ENCODE results near the gene ENDOU. TPM values are rescaled to one million over a fixed set of nuclear protein-coding genes. Genes with fewer than 3 reads are reported as not detected.
"Not testable (repeated sequence)": the region's sequence is repeated elsewhere in the genome, so short reads cannot be mapped to it uniquely, and the experiment has no call there.

ENDOU gene
- total RNA-seq, 6 experiments from 2014 or later: 0.11 TPM; not detected in 5

GRCh38 chr12:47672068-47672467 is 53.2 kb downstream of the ENDOU start:
- H3K9me3 Mint-ChIP-seq: no peaks in the 10 kb centered on the region
- TF ChIP-seq CTCF (IDR thresholded peaks at IDR 0.05): no peak
- DNase-seq: no peak
- H3K4me3 Mint-ChIP-seq: no peak overlapping the region
- no peaks in the 10 kb centered on the region for H3K4me1 Mint-ChIP-seq (ENCODE audit: low read depth)
- H3K27ac Mint-ChIP-seq: no peak overlapping the region; the same call in 1 of the 2 replicates
- peaks cover 37% of the 10 kb centered on the region for H3K36me3 Mint-ChIP-seq (ENCODE audit: low read depth)
- H3K27me3 Mint-ChIP-seq (ENCODE audit: insufficient read depth): no peaks in the 10 kb centered on the region

GRCh38 chr12:47667935-47668334 is 57.4 kb downstream of the ENDOU start:
- not testable (repeated sequence) for DNase-seq; H3K9me3 Mint-ChIP-seq; H3K4me1 Mint-ChIP-seq (ENCODE audit: low read depth); H3K27me3 Mint-ChIP-seq (ENCODE audit: insufficient read depth); H3K4me3 Mint-ChIP-seq; H3K27ac Mint-ChIP-seq
- H3K36me3 Mint-ChIP-seq (ENCODE audit: low read depth): peaks cover 20% of the 10 kb centered on the region

Other genes starting within 250 kb of the ENDOU start
- 10 to 100 TPM; 26.3 to 43.4 (median 39.0) TPM for gene RPAP3, start 19.5 kb downstream of the ENDOU start, total RNA-seq (2021; fragmentation: NEBNext Ultra II Directional; extraction: Animal tissue kit (Norgen Biotek cat#: 25700))
- gene RAPGEF3, start 33.4 kb upstream of the ENDOU start, total RNA-seq (2021; fragmentation: NEBNext Ultra II Directional; extraction: Animal tissue kit (Norgen Biotek cat#: 25700)): 1 to 10 TPM; 2.0 to 4.1 (median 3.1) TPM
- gene SLC48A1, start 47.7 kb upstream of the ENDOU start, total RNA-seq (2021; fragmentation: NEBNext Ultra II Directional; extraction: Animal tissue kit (Norgen Biotek cat#: 25700)): 10 to 100 TPM; 18.8 to 24.5 (median 21.0) TPM
- gene HDAC7, start 94.4 kb upstream of the ENDOU start, total RNA-seq (2021; fragmentation: NEBNext Ultra II Directional; extraction: Animal tissue kit (Norgen Biotek cat#: 25700)): 100 to 1,000 TPM; 104 to 120 (median 108) TPM
- gene VDR, start 179.5 kb upstream of the ENDOU start, total RNA-seq (2021; fragmentation: NEBNext Ultra II Directional; extraction: Animal tissue kit (Norgen Biotek cat#: 25700)): 10 to 100 TPM in 3 of 6 experiments, 1 to 10 TPM in 3; 8.4 to 14.8 (median 10.1) TPM
- gene TMEM106C, start 238.1 kb upstream of the ENDOU start, total RNA-seq (2021; fragmentation: NEBNext Ultra II Directional; extraction: Animal tissue kit (Norgen Biotek cat#: 25700)): 100 to 1,000 TPM in 5 of 6 experiments, 10 to 100 TPM in 1; 87.8 to 123 (median 107) TPM

All from HFFc6 (cell line).